Activated CD4-positive, CD25-positive, alpha-beta regulatory T cell treated with anti-CD3 and anti-CD28 coated beads, Interleukin-2, amount 50 U/mL, for 24 hours (primary cell): ENCODE measurements around the gene SIVA1.

Source experiments
- ATAC-seq, 2 donors: fragments of 150-1000 bp; cut with Tn5 transposase; one replicate each; pipeline ENCODE4 v1.10.0; 2021; ENCODE audit warnings: mild to moderate bottlenecking in 1 of 2, moderate library complexity in 1 of 2

SIVA1 gene

DNA sequence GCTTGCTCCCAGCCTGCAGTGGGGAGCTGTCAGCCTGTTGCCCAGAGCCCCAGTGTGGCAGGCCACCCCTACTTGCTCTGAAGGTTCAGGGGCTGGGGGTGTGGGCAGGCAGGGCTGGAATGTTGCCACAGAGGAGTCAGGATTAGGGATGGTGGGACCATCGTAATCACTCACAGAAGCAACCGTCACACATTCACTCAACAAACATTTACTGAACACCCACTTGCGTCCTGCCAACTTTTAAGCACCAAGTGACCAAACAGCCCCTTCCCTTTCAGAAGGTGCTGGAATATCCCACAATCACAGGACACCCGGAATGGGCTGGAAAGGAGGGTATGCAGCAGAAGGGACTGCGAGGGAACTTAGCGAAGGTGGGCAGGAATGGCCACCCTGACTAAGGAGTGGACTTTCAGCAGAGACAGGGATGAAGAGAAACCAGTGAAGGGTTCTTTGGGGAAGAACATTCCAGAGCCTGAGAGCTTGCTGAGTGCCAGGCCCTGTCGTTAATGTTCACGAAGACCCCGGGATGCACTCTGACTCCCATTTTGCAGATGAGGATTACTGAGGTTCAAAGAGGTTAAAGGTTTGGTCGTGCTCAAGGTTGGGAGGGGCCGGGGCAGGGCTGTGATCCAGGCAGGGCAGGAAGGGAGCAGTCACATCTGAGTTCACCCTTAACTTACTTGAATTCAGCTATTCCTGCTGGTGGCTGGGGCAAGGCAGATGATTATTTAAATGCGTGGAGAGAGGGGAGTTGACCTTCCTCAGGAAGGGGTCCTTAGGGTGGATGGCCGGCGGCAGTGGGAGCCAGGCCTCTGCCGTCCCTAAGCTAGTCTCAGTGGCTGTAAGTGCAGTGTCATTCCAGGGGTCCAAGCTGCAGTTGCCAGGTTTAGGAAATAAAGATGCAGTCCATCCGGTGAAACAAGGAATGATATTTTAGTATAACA is 45.6 kb downstream of the SIVA1 start:
- no peak for ATAC-seq

- no peak for ATAC-seq
Measured at GRCh38 chr14:104799244-104800014, 46.5 kb downstream of the SIVA1 start.

DNA sequence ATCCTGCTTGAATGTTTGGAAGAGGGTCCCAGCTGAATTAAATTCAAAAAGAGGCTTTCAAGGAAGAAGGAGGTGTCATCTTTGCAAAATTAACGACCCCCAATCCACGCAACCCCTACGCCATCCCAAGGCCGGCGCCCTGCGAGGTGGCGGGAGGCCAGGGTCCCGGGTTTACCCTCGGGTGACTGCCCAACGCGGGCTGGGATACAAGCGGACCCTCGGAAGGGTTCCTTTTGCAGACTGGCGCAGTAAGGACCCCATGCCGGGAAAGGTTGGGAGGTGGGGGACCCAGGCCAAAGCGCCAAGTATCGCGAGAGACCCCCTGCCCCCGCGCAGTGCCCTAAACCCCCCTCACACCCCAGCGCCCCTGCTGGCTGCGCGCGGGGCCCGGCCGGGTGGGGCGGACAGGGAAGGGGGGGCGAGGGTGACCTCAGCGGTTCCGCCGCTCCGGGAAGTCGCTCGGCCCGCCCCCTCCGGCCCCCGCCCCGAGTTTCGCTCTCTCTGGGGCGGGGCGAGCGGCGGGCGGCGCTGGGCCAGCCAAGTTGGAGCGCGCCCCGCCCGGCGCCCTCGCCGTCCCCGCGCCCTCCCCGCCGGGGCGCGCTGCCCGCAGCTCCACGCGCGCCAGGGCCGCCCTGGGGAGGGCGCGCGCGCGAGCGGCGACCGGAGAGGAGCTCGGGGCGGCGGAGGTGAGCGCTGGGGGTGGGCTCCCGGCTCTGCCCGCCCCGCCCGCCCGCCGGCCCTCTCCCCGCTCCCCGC is 47.2 kb downstream of the SIVA1 start:
- peak; percentile 58 to 67 for ATAC-seq

- peak; percentile 34 to 42 for ATAC-seq
Measured at GRCh38 chr14:104800771-104801519, 48.0 kb downstream of the SIVA1 start, which contains the start of gene ZBTB42. Gene ZBTB42 (plus strand): TSS chr14:104801101. CDS start chr14:104801198, 97 bp downstream.

GRCh38 chr14:104801520-104802393 is 48.8 kb downstream of the SIVA1 start:
- ATAC-seq: no peak

DNA sequence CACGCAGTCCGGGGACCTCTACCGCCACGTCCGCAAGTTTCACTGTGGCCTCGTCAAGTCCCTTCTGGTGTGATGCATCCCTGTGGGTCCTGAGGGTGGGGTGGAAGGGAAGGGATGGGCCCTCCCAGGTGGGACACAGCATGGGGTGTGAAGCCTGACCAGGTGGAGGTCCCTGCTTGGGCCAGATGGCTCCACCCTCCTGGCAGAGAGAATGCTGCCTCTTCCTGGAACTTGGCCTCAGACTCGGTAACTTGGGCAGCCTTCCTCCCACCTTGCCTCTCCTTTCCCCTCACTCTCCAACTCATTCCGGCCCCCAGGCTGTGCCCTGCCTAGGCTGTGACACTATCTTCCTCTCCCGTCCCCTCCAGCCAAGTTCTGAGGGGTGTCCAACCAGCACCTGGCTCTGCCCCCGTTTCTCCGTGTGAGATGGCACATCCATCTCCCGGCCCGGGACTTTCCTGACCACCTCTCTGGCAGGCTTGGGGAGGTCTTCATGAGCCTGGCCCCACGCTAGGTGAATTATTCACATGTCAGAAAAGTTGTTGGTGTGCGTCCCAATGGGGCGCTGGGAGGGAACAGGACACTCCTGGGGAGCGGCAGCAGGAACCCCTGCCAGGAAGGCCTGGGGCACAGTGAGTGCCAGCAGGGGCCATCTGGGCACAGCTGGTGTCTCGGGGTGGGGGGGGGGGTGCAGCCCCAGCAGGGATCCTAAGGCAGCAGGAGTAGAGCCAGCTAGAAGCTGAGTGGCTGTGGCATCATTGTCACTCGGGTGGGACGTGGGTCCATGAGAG is 49.6 kb downstream of the SIVA1 start:
- ATAC-seq: no peak

DNA sequence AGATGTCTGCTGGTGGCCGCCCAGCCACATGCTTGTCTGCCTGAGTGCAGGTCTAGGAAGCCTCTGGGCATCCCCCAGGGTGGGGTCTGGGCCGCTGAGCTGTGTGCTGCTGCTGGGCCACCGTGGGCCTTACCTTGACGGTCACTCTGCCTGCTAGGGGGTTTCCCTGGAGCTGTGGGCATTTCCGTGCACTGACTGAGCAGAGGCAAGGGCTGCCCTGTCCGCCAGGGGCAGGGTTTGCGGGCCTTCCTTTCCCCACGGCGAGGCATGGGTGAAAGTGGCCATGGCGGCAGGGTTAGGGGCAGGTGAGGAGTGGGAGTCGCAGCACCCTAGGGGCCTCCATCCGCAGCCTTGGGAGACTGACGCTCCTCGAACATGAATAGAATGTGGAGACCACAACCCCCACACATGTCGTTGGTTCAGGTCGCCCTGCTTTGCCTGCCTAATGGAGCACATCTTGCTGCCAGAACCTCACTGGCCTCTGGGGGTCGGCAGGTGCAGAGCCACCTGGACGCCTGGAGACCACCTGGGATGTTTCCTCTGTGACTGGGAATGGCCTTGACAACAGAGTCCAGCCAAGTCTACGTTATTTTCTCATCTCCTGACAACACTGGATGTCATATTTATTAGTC is 50.4 kb downstream of the SIVA1 start:
- no peak for ATAC-seq

DNA sequence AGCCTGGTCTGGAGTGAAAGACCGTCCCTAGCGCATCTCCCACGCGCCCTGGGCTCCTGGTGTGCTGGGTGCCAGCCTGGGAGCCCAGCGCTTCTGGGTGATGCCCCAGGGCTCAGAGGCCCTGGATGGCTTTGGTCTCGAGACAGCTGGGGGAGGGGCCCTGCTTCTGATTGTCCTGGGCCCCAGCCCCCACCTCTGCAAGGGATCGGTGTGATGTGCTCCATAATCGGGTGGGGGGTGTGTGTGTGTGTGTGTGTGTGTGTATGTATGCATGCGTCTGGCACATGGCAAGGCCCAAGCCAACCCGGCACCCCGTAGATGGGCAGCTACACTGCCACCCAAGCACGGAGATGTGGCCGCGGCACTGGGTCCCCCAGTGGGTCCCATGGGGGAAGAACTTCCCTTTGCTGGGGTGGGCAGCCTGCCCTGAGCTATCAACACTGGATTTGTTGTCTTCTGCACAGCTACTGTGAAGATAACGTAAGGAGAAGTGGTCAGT is 51.0 kb downstream of the SIVA1 start:
- no peak for ATAC-seq

DNA sequence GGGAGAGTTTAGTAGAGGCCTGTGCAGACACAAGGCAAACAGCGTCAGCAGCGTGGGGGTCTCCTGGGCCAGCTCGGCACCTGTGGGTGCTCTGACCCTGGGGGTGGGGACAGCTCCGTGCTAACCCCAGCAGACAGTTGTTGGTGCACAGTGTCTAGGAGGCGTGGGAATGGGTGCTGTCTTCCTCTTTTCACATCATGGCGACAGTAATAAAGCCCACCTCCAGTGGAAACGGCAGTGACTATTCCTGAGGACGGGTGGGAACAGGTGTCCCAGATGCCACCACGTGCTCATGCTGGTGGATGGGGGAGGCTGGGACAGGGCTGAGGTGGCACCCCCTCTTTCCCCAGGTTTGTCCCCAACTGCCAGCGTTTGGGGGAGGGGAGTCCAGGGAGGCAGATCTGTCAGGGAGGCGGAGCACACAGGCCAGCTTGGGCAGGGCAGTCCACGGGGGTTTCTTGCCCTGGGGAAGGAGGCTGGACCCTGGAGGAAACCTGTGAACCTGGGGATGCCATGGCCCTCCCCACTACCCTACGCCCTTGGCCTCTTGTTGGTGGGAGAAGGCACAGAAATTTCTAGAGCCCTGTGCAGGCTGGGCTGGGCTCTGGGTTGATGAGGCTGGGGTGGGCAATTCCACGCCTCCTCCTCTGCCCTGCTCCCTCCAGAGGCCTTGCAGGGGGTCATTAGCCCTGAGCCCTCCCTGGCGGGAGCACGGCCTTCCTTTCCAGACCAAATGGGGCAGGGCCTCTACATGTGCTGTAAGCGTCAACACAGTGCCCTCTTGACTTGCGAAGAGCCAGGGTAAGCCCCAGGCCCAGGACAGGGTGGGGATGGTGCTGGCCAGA is 51.8 kb downstream of the SIVA1 start:
- ATAC-seq: no peak

DNA sequence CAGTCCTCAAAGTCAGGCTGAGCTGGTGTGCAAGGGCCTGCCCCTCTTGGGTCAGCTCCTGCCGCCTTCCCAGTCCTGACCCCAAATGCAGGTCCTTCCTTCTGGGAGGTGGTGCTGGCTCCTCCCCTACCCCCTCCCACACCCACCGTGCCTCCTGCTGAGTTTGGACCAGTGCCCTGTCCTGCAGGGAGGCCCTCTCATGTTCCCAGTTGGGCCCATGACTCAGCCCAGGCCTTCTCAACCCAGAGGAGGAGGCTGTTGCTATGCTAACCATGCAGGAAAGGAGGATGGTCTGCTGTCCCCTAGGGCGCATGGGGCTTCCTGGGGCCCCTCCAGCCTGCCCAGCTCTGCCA is 52.4 kb downstream of the SIVA1 start:
- no peak for ATAC-seq

DNA sequence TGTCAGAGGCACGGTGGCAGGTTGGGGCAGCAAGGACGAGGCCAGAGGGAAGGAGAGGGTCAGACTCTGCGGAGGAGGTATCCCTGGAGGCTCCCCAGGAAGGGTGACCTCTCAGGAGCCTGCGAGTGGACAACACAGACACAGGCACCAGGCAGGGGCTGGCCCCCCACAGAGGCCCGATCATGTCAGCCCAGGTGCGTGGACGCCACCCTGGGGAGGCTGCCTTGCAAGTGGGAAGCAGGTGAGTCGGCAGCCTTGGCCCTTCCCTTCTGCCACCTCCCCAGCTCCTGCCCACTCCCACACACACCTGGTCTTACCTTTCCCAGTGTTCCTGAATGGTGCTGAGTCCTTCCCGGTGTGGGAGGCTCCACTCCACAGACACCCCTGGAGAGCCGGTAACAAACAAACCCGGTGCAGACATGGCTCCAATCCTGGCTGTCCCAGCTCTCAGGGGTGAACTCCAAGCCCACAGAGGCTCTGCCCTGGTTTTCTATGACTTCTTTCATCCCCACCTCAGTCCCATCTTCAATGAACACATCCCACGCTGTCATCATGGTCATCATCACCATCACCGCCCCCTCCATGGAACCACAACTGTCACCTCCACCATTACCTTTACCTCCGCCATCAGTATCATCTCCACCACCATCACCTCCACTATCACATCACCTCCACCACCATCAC is 53.1 kb downstream of the SIVA1 start:
- ATAC-seq: no peak

GRCh38 chr14:104806625-104807465 is 53.9 kb downstream of the SIVA1 start:
- no peak for ATAC-seq

- ATAC-seq: no peak
Measured at GRCh38 chr14:104808456-104808855, 55.5 kb downstream of the SIVA1 start.
